Activated T-cell treated with anti-CD3 and anti-CD28 coated beads, Interleukin-2, amount 50 U/mL, for 4 hours (primary cell): ENCODE measurements around the gene FTO. TPM values are rescaled to one million over a fixed set of nuclear protein-coding genes. Genes with fewer than 3 reads are reported as not detected.

ENCODE experiments used
- ATAC-seq, 2 donors: fragments of 200-7000 bp; cut with Tn5 transposase; one replicate each; pipeline ENCODE4 v1.10.0; 2021
- DNase-seq: peaks from one replicate; pipeline ENCODE4 v3.0.0-alpha.2; 2020
- H3K27me3 Mint-ChIP-seq: one replicate; pipeline ENCODE4 v1.8.0; 2021; ENCODE audit warnings: low read depth, mixed read lengths
- H3K36me3 Mint-ChIP-seq: one replicate; pipeline ENCODE4 v1.8.0; 2022; ENCODE audit warnings: mixed read lengths; ENCODE audit not compliant: insufficient read depth
- H3K4me1 Mint-ChIP-seq: one replicate; pipeline ENCODE4 v1.8.0; 2021; ENCODE audit warnings: low read depth, mixed read lengths
- H3K4me3 Mint-ChIP-seq: one replicate; pipeline ENCODE4 v1.8.0; 2021; ENCODE audit warnings: mild to moderate bottlenecking, moderate library complexity, mixed read lengths
- H3K9me3 Mint-ChIP-seq: one replicate; pipeline ENCODE4 v1.8.0; 2021; ENCODE audit warnings: mixed read lengths
- total RNA-seq, 3 donors: library from RNA; stranded (reverse); gene quantifications; one replicate each; pipeline ENCODE4 v1.2.1, GENCODE V29; 2021

The FTO gene
- total RNA-seq, 3 donors from 2014 or later, result 41.3 to 47.8 (median 43.1) TPM

- DNase-seq, result no peak
- no peak overlapping the region for H3K4me3 Mint-ChIP-seq
- ATAC-seq, result no peak
- H3K4me1 Mint-ChIP-seq, result peaks cover 17% of the 10 kb centered on the region
- no peaks in the 10 kb centered on the region for H3K27me3 Mint-ChIP-seq
- peaks cover 4% of the 10 kb centered on the region for H3K36me3 Mint-ChIP-seq
- H3K9me3 Mint-ChIP-seq, result no peaks in the 10 kb centered on the region
Measured at GRCh38 chr16:53721017-53721416, 17.1 kb downstream of the FTO start.

- DNase-seq (no peak), ATAC-seq (no peak)
- H3K4me1 Mint-ChIP-seq, result peaks cover 23% of the 10 kb centered on the region
- no peak overlapping the region for H3K4me3 Mint-ChIP-seq
- peaks cover 10% of the 10 kb centered on the region for H3K9me3 Mint-ChIP-seq
- no peaks in the 10 kb centered on the region for H3K27me3 Mint-ChIP-seq
- peaks cover 18% of the 10 kb centered on the region for H3K36me3 Mint-ChIP-seq
Measured at GRCh38 chr16:53726625-53727024, 22.7 kb downstream of the FTO start.

DNA sequence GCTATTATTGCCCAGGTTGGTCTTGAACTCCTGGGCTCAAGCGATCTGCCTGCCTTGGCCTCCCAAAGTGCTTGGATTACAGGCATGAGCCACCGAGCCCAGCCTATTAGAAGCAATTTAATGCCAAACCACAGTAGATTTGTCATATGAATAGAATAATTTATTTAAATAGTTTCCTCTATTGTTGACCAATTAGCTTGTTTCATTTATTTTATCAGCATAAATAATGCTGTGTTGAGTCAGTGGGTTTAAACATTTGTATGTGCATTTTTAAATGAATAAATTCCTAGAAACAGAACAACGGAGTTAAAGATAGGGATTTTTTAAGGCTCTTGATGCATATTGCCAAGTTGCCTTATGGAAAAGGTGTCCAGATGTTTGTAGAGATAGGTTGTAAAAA, 26.7 kb downstream of the FTO start:
- H3K36me3 Mint-ChIP-seq, result peaks cover 17% of the 10 kb centered on the region
- no peaks in the 10 kb centered on the region for H3K27me3 Mint-ChIP-seq
- ATAC-seq, result no peak
- H3K9me3 Mint-ChIP-seq, result peaks cover 10% of the 10 kb centered on the region
- H3K4me3 Mint-ChIP-seq, result no peak overlapping the region
- peaks cover 17% of the 10 kb centered on the region for H3K4me1 Mint-ChIP-seq
- no peak for DNase-seq

DNA sequence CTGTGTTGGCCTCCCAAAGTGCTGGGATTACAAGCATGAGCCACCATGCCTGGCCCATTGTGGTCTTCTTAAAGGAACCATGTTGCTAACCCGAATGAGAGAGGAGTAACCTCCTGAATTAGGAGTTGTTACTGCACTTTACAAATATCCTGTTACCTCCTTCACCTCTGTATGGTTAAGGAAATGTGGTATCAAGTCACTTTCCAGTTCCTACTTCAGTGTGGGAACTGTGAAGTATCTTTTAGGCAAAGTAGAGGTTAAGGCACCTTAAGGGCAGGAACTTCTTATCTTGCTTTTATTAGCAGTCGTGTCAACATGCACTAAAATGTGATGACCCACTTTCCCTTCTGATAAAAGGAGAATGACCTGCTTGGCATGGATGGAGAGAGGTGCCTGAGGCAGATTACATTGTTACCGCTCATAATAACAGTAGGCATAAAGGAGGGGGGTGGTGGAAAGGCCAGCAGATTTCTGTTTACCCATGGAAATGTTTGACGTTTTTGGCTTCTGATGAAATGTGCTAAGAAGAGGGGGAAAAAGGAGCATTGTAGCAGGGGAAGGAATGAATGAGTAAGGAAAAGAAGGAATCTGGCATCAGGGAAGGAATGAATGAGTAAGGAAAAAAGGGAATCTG, 28.5 kb downstream of the FTO start:
- Mint-ChIP-seq H3K4me3 (no peak overlapping the region), H3K9me3 (peaks cover 8% of the 10 kb centered on the region), H3K36me3 (peaks cover 8% of the 10 kb centered on the region), H3K4me1 (peaks cover 14% of the 10 kb centered on the region), H3K27me3 (no peaks in the 10 kb centered on the region)
- DNase-seq, result no peak
- ATAC-seq, result no peak

- no peak overlapping the region for H3K4me3 Mint-ChIP-seq
- no peaks in the 10 kb centered on the region for H3K27me3 Mint-ChIP-seq
- no peaks in the 10 kb centered on the region for H3K36me3 Mint-ChIP-seq
- peaks cover 13% of the 10 kb centered on the region for H3K4me1 Mint-ChIP-seq
- DNase-seq (no peak), ATAC-seq (no peak)
- H3K9me3 Mint-ChIP-seq, result no peaks in the 10 kb centered on the region
Measured at GRCh38 chr16:53734908-53735307, 31.0 kb downstream of the FTO start.

GRCh38 chr16:53736297-53736696, 32.3 kb downstream of the FTO start:
- no peak for DNase-seq
- no peak overlapping the region for H3K4me3 Mint-ChIP-seq
- no peaks in the 10 kb centered on the region for H3K27me3 Mint-ChIP-seq
- H3K9me3 Mint-ChIP-seq, result no peaks in the 10 kb centered on the region
- H3K4me1 Mint-ChIP-seq, result peaks cover 12% of the 10 kb centered on the region
- no peaks in the 10 kb centered on the region for H3K36me3 Mint-ChIP-seq
- no peak for ATAC-seq

GRCh38 chr16:53737552-53737951, 33.6 kb downstream of the FTO start:
- H3K27me3 Mint-ChIP-seq, result no peaks in the 10 kb centered on the region
- H3K4me3 Mint-ChIP-seq, result no peak overlapping the region
- no peaks in the 10 kb centered on the region for H3K9me3 Mint-ChIP-seq
- ATAC-seq, result no peak
- H3K4me1 Mint-ChIP-seq, result peaks cover 11% of the 10 kb centered on the region
- H3K36me3 Mint-ChIP-seq, result no peaks in the 10 kb centered on the region
- DNase-seq, result no peak

GRCh38 chr16:53740476-53740875, 36.5 kb downstream of the FTO start:
- ATAC-seq (no peak), DNase-seq (no peak)
- Mint-ChIP-seq H3K4me3 (no peak overlapping the region), H3K27me3 (no peaks in the 10 kb centered on the region), H3K9me3 (no peaks in the 10 kb centered on the region), H3K4me1 (peaks cover 32% of the 10 kb centered on the region), H3K36me3 (no peaks in the 10 kb centered on the region)

GRCh38 chr16:53740933-53741531, 37.1 kb downstream of the FTO start:
- ATAC-seq (no peak), DNase-seq (no peak)
- peaks cover 38% of the 10 kb centered on the region for H3K4me1 Mint-ChIP-seq
- H3K27me3 Mint-ChIP-seq, result no peaks in the 10 kb centered on the region
- H3K4me3 Mint-ChIP-seq, result no peak overlapping the region
- no peaks in the 10 kb centered on the region for H3K36me3 Mint-ChIP-seq
- no peaks in the 10 kb centered on the region for H3K9me3 Mint-ChIP-seq

GRCh38 chr16:53741546-53741945, 37.6 kb downstream of the FTO start:
- peaks cover 34% of the 10 kb centered on the region for H3K4me1 Mint-ChIP-seq
- H3K4me3 Mint-ChIP-seq, result no peak overlapping the region
- H3K9me3 Mint-ChIP-seq, result no peaks in the 10 kb centered on the region
- DNase-seq (no peak), ATAC-seq (no peak)
- no peaks in the 10 kb centered on the region for H3K36me3 Mint-ChIP-seq
- no peaks in the 10 kb centered on the region for H3K27me3 Mint-ChIP-seq

DNA sequence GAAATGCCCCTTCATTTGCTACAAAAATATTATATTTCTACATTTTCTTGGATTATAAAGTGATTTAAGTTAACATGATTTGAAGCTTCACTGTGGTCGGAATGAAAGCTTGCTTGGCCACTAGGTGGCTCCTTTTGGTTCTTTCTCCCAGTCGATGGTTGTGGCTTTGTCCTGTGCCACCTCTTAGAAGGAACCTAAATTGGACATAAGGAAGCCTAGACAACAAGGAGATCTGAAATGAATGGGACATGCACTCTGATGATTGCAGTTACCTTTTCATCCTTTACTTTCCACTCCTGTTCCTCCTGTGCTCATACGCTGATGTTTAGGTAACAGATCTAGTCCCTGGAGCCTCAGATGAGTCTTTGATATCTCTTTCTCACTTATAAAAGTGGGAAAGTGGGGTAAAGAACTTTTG, 39.2 kb downstream of the FTO start:
- Mint-ChIP-seq H3K36me3 (peaks cover 5% of the 10 kb centered on the region), H3K9me3 (peaks cover 8% of the 10 kb centered on the region), H3K27me3 (no peaks in the 10 kb centered on the region), H3K4me3 (no peak overlapping the region), H3K4me1 (peaks cover 39% of the 10 kb centered on the region)
- ATAC-seq, result peak in 1 of 2 donors; percentile 35
- DNase-seq, result peak; percentile 6

DNA sequence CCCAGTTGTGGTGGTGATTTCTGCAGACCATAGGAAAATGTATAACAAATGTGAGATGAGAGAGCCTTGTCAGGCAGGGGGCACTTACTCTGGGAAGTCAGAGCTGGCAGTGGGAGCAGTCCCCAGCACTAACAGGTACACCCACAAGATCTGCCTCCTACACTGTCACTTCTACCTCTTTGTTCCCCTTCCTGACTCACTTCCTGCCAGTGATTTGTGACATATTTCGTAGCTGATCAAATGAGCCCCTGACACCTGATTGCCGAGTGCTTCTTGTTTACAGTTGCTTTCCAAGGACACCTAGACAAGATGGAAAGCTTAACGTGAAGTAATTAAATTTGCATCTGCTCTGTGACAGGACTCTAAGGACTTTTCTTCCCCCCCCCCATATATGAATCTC, 40.5 kb downstream of the FTO start:
- DNase-seq (peak; percentile 8), ATAC-seq (peak; percentile 72 to 75)
- Mint-ChIP-seq H3K36me3 (peaks cover 5% of the 10 kb centered on the region), H3K4me3 (peak overlapping the region; percentile 22), H3K4me1 (peaks cover 39% of the 10 kb centered on the region), H3K27me3 (no peaks in the 10 kb centered on the region), H3K9me3 (peaks cover 8% of the 10 kb centered on the region)

- Mint-ChIP-seq H3K4me3 (no peak overlapping the region), H3K4me1 (peaks cover 34% of the 10 kb centered on the region), H3K9me3 (peaks cover 8% of the 10 kb centered on the region), H3K36me3 (peaks cover 5% of the 10 kb centered on the region), H3K27me3 (no peaks in the 10 kb centered on the region)
- no peak for ATAC-seq
- no peak for DNase-seq
Measured at GRCh38 chr16:53745086-53745485, 41.1 kb downstream of the FTO start.

GRCh38 chr16:53745753-53746266, 41.9 kb downstream of the FTO start:
- no peak overlapping the region for H3K4me3 Mint-ChIP-seq
- H3K27me3 Mint-ChIP-seq, result no peaks in the 10 kb centered on the region
- no peak for DNase-seq
- H3K36me3 Mint-ChIP-seq, result peaks cover 5% of the 10 kb centered on the region
- peaks cover 8% of the 10 kb centered on the region for H3K9me3 Mint-ChIP-seq
- ATAC-seq, result peak in 1 of 2 donors; percentile 10
- H3K4me1 Mint-ChIP-seq, result peaks cover 34% of the 10 kb centered on the region

DNA sequence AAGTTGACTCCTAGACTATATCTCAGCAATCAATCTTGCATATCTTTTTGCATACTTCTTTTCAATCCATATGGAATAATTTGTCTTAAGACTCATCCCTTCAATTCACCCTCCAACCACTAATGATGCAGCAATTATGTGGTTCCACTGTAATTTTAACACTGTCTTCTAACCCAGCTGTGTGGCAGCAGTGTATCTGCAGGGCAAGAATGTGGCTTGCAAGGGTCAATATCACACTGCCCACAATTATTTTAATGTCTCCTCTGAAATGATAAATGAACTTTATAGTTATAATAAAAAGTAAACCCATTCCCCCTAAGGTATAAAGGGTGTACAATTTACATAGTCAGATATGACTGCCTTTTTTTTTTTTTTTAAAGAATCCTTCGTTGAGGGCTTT, 48.6 kb downstream of the FTO start:
- no peak overlapping the region for H3K4me3 Mint-ChIP-seq
- no peaks in the 10 kb centered on the region for H3K27me3 Mint-ChIP-seq
- peaks cover 2% of the 10 kb centered on the region for H3K36me3 Mint-ChIP-seq
- ATAC-seq, result no peak
- peaks cover 5% of the 10 kb centered on the region for H3K9me3 Mint-ChIP-seq
- DNase-seq, result no peak
- peaks cover 5% of the 10 kb centered on the region for H3K4me1 Mint-ChIP-seq
